Measurements from ENCODE around the gene N4BP2.

N4BP2 gene

DNA sequence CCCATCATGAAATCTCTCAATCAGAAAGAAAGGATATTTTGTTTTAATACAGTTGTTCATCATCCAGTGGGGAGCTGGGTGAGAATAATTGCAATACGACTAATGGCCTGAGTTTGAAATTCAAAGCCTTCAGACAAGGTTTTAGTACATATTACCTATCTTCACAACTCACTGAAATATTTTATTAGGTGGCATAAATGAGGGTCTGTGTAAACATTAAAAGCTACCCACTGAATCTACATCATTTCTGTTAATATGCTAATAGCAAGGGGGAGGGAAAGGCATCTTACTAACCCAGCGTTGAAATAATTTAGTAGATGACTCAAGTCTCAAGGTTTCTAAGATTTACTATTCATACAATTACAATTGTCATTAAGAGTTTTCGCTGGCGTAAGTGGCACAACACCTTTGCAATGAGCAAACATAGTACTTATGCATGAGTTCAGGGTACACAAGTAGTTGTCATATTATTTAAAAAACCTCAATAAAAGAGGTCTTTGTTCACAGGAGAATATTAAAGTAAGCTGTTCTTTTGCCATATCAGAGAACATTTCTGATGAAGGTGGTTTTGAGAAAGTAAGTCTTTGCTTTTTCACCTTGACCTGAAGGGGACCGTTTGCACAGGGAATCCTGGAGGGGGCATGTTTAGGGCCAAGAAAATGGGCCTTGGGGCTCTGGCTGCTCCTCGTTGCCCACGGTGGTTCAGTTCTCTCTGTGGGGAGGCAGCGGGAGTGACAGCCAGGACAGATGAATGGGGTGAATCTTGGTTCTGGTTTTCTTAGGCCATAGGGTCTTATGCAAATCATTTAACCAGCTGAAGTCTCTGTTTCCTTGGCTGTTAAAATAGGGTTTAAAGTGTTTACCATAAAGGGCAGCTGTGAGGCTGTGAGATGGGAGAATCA, 135.7 kb downstream of the N4BP2 start (continued):
- TF ChIP-seq, protein P1, sequence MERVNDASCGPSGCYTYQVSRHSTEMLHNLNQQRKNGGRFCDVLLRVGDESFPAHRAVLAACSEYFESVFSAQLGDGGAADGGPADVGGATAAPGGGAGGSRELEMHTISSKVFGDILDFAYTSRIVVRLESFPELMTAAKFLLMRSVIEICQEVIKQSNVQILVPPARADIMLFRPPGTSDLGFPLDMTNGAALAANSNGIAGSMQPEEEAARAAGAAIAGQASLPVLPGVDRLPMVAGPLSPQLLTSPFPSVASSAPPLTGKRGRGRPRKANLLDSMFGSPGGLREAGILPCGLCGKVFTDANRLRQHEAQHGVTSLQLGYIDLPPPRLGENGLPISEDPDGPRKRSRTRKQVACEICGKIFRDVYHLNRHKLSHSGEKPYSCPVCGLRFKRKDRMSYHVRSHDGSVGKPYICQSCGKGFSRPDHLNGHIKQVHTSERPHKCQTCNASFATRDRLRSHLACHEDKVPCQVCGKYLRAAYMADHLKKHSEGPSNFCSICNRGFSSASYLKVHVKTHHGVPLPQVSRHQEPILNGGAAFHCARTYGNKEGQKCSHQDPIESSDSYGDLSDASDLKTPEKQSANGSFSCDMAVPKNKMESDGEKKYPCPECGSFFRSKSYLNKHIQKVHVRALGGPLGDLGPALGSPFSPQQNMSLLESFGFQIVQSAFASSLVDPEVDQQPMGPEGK (tag by site-specific recombination; IDR thresholded peaks at IDR 0.05): no peak
- TF ChIP-seq ZNF350 (tag by site-specific recombination; IDR thresholded peaks at IDR 0.05) (no peak), HOXC10 (CRISPR knock-in tag; IDR thresholded peaks at IDR 0.05) (no peak)

DNA sequence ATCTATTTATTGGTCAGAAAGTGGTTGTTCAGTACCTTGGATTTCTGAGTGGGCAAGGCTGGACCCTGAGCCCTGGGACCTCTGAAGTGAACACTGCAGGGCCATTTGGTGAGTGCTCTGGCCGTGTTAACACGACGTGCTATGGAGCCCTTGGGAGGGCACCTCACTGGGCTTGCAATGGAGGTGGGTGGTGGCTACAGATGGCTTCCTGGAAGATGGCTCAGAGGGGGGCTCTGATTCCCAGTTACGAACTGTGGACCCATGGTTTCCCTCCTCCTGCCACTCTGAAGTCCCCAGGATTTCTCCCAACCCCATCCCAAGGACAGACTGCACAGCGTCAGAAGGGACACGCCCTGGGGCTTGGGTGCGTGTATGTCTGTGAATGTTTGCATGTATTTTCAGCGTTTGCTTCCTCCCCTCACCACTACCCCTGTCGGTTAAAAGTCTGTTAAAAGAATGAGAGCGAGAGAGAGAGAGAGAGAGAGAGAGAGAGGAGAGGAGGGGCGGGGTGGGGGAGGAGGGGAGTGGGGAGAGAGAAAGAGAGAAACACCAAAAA, 136.4 kb downstream of the N4BP2 start:
- Histone ChIP-seq H3K27ac (ENCODE audit: extremely low read depth, low read depth, low read length) (no peak overlapping the region), H3K4me1 (ENCODE audit: control insufficient read depth, insufficient read depth, low read length) (no peaks in the 10 kb centered on the region), H3K4me3 (ENCODE audit: low read depth, low read length) (no peak overlapping the region), H3K36me3 (ENCODE audit: control insufficient read depth in 2 of 2, insufficient read depth in 1 of 2, low read length in 2 of 2) (no peaks in the 10 kb centered on the region), H3K9me3 (ENCODE audit: control insufficient read depth, insufficient read depth, low read depth, low read length) (no peaks in the 10 kb centered on the region)
- POLR2A ChIA-PET: no interaction called here
- TF ChIP-seq ZNF623 (tag by site-specific recombination; IDR thresholded peaks at IDR 0.05): no peak
- TF ChIP-seq ZNF596 (tag by site-specific recombination; IDR thresholded peaks at IDR 0.05): peak; percentile 45; the same call in 1 of the 2 replicates
- CTCF ChIA-PET: no interaction called here

DNA sequence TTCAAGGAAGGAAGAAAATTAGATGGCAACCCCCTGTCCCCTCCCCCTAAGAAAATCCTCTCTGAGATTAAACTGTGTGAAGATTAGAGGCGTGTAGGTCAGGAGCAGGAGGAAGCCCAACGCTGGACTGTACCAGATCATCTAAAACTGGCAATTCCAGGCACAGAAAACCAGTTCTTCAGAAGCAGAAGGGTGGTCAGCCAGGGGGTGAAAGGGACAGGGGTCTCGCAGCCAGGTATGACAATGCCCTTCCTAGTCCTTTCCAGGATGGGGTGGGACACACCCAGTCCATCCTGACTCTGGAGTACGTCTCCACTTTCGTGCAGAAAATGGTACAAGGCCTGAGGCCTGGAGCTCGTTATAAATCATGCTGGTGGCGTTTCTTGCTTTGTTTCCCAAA, 136.9 kb downstream of the N4BP2 start:
- CTCF ChIA-PET: no interaction called here
- TF ChIP-seq ZNF132 (tag by site-specific recombination; IDR thresholded peaks at IDR 0.05; ENCODE audit: borderline replicate concordance) (no peak), ZNF214 (tag by site-specific recombination; IDR thresholded peaks at IDR 0.05; ENCODE audit: borderline replicate concordance) (no peak), GLI2 (tag by site-specific recombination; IDR thresholded peaks at IDR 0.05; ENCODE audit: borderline replicate concordance, low read depth) (no peak), ZNF791 (tag by site-specific recombination; IDR thresholded peaks at IDR 0.05) (no peak), ZNF473 (tag by site-specific recombination; IDR thresholded peaks at IDR 0.05) (no peak), MZF1 (tag by site-specific recombination; IDR thresholded peaks at IDR 0.05; ENCODE audit: borderline replicate concordance) (no peak), TRIM28 (IDR thresholded peaks at IDR 0.05; ENCODE audit: borderline replicate concordance, low read length) (no peak), ZNF664 (tag by site-specific recombination; IDR thresholded peaks at IDR 0.05) (no peak), ZNF600 (tag by site-specific recombination; IDR thresholded peaks at IDR 0.05) (no peak), ZFHX2 (tag by site-specific recombination; conservative IDR thresholded peaks at IDR 0.05) (no peak), HOXD13 (CRISPR knock-in tag; IDR thresholded peaks at IDR 0.05; ENCODE audit: borderline replicate concordance) (no peak), ZNF341 (tag by site-specific recombination; IDR thresholded peaks at IDR 0.05; ENCODE audit: low read depth) (no peak), ZNF707 (tag by site-specific recombination; IDR thresholded peaks at IDR 0.05) (no peak), ZNF302 (tag by site-specific recombination; IDR thresholded peaks at IDR 0.05; ENCODE audit: low read depth) (no peak), SCRT1 (tag by site-specific recombination; IDR thresholded peaks at IDR 0.05; ENCODE audit: borderline replicate concordance) (no peak)
- TF ChIP-seq, protein P2, sequence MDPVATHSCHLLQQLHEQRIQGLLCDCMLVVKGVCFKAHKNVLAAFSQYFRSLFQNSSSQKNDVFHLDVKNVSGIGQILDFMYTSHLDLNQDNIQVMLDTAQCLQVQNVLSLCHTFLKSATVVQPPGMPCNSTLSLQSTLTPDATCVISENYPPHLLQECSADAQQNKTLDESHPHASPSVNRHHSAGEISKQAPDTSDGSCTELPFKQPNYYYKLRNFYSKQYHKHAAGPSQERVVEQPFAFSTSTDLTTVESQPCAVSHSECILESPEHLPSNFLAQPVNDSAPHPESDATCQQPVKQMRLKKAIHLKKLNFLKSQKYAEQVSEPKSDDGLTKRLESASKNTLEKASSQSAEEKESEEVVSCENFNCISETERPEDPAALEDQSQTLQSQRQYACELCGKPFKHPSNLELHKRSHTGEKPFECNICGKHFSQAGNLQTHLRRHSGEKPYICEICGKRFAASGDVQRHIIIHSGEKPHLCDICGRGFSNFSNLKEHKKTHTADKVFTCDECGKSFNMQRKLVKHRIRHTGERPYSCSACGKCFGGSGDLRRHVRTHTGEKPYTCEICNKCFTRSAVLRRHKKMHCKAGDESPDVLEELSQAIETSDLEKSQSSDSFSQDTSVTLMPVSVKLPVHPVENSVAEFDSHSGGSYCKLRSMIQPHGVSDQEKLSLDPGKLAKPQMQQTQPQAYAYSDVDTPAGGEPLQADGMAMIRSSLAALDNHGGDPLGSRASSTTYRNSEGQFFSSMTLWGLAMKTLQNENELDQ (tag by site-specific recombination; IDR thresholded peaks at IDR 0.05; ENCODE audit: low read depth): no peak
- TF ChIP-seq, protein P3, sequence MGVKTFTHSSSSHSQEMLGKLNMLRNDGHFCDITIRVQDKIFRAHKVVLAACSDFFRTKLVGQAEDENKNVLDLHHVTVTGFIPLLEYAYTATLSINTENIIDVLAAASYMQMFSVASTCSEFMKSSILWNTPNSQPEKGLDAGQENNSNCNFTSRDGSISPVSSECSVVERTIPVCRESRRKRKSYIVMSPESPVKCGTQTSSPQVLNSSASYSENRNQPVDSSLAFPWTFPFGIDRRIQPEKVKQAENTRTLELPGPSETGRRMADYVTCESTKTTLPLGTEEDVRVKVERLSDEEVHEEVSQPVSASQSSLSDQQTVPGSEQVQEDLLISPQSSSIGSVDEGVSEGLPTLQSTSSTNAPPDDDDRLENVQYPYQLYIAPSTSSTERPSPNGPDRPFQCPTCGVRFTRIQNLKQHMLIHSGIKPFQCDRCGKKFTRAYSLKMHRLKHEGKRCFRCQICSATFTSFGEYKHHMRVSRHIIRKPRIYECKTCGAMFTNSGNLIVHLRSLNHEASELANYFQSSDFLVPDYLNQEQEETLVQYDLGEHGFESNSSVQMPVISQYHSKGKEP (tag by site-specific recombination; IDR thresholded peaks at IDR 0.05): no peak
- TF ChIP-seq, protein P4, sequence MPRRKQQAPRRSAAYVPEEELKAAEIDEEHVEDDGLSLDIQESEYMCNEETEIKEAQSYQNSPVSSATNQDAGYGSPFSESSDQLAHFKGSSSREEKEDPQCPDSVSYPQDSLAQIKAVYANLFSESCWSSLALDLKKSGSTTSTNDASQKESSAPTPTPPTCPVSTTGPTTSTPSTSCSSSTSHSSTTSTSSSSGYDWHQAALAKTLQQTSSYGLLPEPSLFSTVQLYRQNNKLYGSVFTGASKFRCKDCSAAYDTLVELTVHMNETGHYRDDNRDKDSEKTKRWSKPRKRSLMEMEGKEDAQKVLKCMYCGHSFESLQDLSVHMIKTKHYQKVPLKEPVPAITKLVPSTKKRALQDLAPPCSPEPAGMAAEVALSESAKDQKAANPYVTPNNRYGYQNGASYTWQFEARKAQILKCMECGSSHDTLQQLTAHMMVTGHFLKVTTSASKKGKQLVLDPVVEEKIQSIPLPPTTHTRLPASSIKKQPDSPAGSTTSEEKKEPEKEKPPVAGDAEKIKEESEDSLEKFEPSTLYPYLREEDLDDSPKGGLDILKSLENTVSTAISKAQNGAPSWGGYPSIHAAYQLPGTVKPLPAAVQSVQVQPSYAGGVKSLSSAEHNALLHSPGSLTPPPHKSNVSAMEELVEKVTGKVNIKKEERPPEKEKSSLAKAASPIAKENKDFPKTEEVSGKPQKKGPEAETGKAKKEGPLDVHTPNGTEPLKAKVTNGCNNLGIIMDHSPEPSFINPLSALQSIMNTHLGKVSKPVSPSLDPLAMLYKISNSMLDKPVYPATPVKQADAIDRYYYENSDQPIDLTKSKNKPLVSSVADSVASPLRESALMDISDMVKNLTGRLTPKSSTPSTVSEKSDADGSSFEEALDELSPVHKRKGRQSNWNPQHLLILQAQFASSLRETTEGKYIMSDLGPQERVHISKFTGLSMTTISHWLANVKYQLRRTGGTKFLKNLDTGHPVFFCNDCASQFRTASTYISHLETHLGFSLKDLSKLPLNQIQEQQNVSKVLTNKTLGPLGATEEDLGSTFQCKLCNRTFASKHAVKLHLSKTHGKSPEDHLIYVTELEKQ (tag by site-specific recombination; IDR thresholded peaks at IDR 0.05; ENCODE audit: borderline replicate concordance): no peak
- H3K36me3 ChIP-seq (ENCODE audit: control insufficient read depth in 2 of 2, insufficient read depth in 1 of 2, low read length in 2 of 2): no peaks in the 10 kb centered on the region
- H3K4me1 ChIP-seq (ENCODE audit: control insufficient read depth, insufficient read depth, low read length): no peaks in the 10 kb centered on the region
- H3K4me3 ChIP-seq (ENCODE audit: low read depth, low read length): no peak overlapping the region
- POLR2A ChIA-PET: no interaction called here
- no peaks in the 10 kb centered on the region for H3K9me3 ChIP-seq (ENCODE audit: control insufficient read depth, insufficient read depth, low read depth, low read length)
- H3K27ac ChIP-seq (ENCODE audit: extremely low read depth, low read depth, low read length): no peak overlapping the region

All from HEK293 (cell line).